ENCODE measurements around the gene PRKCQ. TPM values are rescaled to one million over a fixed set of nuclear protein-coding genes. Genes with fewer than 3 reads are reported as not detected.
A peak's percentile ranks its signal among the peaks of the same experiment; 100 is the strongest.

Gene PRKCQ
- total RNA-seq, 2 experiments from 2014 or later = 4.0 to 7.8 TPM

DNA sequence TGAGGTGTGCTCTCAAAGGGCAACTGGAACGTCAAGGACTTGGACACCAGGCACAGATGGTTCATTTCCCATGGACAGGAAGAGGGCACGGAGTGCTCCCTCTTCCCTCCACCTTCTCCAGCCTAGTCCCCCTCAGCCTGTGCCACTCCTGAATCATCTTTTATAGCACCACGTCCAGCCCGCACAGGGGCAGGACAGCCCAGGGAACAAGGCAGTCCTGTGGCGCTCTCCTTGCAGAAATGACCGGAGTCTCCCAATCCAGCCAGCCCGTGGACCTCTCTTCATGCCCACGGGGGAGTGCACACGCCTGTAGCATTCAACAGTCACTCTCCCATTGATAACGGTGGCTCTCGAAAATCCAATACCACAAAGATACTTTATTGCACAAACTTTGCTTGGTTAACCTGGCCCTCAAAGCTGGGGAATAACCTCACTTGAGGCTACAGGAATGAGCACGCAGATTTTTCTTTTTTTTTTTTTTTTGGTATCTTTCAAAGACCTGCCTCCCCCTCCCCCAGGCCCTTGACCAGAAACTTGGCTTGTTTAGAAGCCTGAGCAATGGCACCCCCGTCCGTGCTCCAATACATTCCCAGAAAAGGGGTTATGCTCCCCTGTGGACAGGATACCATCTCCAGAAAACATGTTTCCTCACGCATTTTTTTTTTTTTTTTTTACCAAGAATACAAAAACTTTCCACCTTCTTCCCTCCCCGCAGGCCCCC lies 733 bp downstream of the PRKCQ start:
- H3K4me2 ChIP-seq (ENCODE audit: low read length) = peak overlapping the region; percentile 86
- H3K36me3 ChIP-seq (ENCODE audit: insufficient read depth, low read length) = peaks cover 14% of the 10 kb centered on the region
- intact Hi-C loops (cut with micrococcal nuclease; ENCODE audit: unreplicated experiment) = no loop called here
- H3K79me2 ChIP-seq (ENCODE audit: insufficient read depth, low read depth, low read length) = peaks cover 6% of the 10 kb centered on the region; the same call in 1 of the 2 replicates
- H3K4me1 ChIP-seq (ENCODE audit: insufficient read depth, low read length, poor library complexity, severe bottlenecking) = peaks cover 27% of the 10 kb centered on the region
- no peaks in the 10 kb centered on the region for H3K9me2 ChIP-seq (ENCODE audit: insufficient read depth, low read length)
- peak overlapping the region; percentile 5 for H3K27ac ChIP-seq (ENCODE audit: low read depth, low read length, poor library complexity, severe bottlenecking)
- H3K9me3 ChIP-seq (ENCODE audit: low read length) = no peaks in the 10 kb centered on the region
- TF ChIP-seq, protein P1, sequence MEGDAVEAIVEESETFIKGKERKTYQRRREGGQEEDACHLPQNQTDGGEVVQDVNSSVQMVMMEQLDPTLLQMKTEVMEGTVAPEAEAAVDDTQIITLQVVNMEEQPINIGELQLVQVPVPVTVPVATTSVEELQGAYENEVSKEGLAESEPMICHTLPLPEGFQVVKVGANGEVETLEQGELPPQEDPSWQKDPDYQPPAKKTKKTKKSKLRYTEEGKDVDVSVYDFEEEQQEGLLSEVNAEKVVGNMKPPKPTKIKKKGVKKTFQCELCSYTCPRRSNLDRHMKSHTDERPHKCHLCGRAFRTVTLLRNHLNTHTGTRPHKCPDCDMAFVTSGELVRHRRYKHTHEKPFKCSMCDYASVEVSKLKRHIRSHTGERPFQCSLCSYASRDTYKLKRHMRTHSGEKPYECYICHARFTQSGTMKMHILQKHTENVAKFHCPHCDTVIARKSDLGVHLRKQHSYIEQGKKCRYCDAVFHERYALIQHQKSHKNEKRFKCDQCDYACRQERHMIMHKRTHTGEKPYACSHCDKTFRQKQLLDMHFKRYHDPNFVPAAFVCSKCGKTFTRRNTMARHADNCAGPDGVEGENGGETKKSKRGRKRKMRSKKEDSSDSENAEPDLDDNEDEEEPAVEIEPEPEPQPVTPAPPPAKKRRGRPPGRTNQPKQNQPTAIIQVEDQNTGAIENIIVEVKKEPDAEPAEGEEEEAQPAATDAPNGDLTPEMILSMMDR (conservative IDR thresholded peaks at IDR 0.05; ENCODE audit: low read length) = peak; percentile 17; the same call in 1 of the 2 replicates
- TF ChIP-seq EZH2phosphoT487 (IDR thresholded peaks at IDR 0.05; ENCODE audit: borderline replicate concordance, low read depth, low read length) = no peak
- BruUV-seq (replicated peaks) = no TSS peak
- CTCF ChIA-PET (ENCODE audit: unreplicated experiment) = interaction anchor here (0.5 kb wide), 1 partner anchor 10 kb away, joined by 3 read pairs; no protein-coding TSS in a partner anchor
- no peaks in the 10 kb centered on the region for H4K20me1 ChIP-seq (ENCODE audit: insufficient read depth, low read length)
- peak overlapping the region; percentile 88 for H2AFZ ChIP-seq (ENCODE audit: low read length)
- peak; percentile 24 for DNase-seq (ENCODE audit: low spot score)
- H3K4me3 ChIP-seq (ENCODE audit: low read depth, low read length, poor library complexity, severe bottlenecking) = peak overlapping the region; percentile 71
- POLR2A ChIA-PET = interaction anchor here (0.7 kb wide), 1 partner anchor 10 kb away, joined by 3 read pairs; no protein-coding TSS in a partner anchor

DNA sequence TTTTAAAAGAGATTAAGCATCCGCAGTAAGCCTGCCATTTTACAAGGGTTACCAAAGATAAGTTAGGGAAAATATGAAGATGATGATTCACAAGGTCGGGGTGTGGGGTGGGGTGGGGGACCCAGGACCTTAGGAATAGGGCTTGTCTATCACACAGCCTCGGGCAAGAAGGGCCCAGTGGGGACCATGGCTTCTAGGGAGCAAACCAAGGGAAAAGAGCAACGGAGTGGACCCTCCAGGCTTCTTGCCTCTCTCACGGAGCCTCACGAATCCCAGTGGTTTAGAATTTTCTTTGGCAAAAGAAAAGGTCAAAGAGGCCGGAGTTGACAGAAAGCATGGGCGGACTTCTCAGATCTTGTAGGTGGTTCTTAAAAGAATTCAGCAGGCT lies 1.3 kb downstream of the PRKCQ start:
- Histone ChIP-seq H3K36me3 (ENCODE audit: insufficient read depth, low read length) (peaks cover 9% of the 10 kb centered on the region), H3K9me2 (ENCODE audit: insufficient read depth, low read length) (no peaks in the 10 kb centered on the region), H4K20me1 (ENCODE audit: insufficient read depth, low read length) (no peaks in the 10 kb centered on the region), H3K9me3 (ENCODE audit: low read length) (no peaks in the 10 kb centered on the region), H2AFZ (ENCODE audit: low read length) (no peak overlapping the region), H3K27ac (ENCODE audit: low read depth, low read length, poor library complexity, severe bottlenecking) (no peak overlapping the region), H3K4me2 (ENCODE audit: low read length) (peak overlapping the region; percentile 86), H3K4me3 (ENCODE audit: low read depth, low read length, poor library complexity, severe bottlenecking) (peak overlapping the region; percentile 71), H3K4me1 (ENCODE audit: insufficient read depth, low read length, poor library complexity, severe bottlenecking) (peaks cover 27% of the 10 kb centered on the region), H3K79me2 (ENCODE audit: insufficient read depth, low read depth, low read length) (peaks cover 6% of the 10 kb centered on the region; the same call in 1 of the 2 replicates)
- ChIA-PET CTCF (ENCODE audit: unreplicated experiment) (interaction anchor here (0.5 kb wide), 1 partner anchor 10 kb away, joined by 3 read pairs; no protein-coding TSS in a partner anchor), POLR2A (interaction anchor here (0.7 kb wide), 2 partner anchors 9 to 326 kb away, joined by 3 to 5 read pairs; no protein-coding TSS in a partner anchor)
- intact Hi-C loops (cut with micrococcal nuclease; ENCODE audit: unreplicated experiment) = no loop called here
- no peak for TF ChIP-seq EZH2phosphoT487 (IDR thresholded peaks at IDR 0.05; ENCODE audit: borderline replicate concordance, low read depth, low read length)
- TF ChIP-seq, protein P1 (conservative IDR thresholded peaks at IDR 0.05; ENCODE audit: low read length) = no peak
- no TSS peak for BruUV-seq (replicated peaks)
- DNase-seq (ENCODE audit: low spot score) = no peak

Measured in OCI-LY7 (cell line).